Measurements from ENCODE around the gene LMX1B.

The LMX1B gene

DNA sequence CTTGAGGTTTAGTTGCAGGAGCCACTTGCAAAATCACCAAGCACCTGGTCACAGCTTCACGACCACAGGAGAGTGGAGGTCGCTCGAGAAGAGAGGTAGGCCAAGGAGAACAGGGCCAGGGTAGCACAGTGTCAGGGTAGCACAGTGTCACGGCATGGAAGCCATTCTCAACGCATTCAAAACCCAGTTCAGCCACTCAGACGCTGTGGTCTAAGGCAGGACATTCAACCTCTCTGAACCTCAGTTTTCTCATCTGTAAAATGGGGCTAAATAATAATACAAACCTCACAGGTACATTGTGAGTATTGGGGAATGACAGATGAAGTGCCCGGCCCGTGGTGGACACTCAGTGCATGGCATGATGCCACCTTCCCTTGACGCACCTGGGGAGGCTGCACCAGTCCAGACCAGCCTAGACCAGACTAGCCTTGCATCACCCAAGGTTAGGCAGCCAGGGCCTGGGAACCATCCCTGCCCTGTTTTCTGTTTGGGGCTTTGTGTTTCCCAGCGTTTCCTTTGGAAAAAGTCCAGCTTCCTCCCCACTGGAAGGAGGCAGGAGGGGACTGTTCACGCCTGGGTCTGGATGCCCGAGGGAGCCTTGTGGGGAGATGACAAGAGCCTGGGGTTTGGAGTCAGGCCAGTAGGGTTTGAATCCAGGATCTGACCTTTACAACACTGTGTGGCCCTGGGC lies 7.8 kb upstream of the LMX1B start:
- no peak for DNase-seq

DNA sequence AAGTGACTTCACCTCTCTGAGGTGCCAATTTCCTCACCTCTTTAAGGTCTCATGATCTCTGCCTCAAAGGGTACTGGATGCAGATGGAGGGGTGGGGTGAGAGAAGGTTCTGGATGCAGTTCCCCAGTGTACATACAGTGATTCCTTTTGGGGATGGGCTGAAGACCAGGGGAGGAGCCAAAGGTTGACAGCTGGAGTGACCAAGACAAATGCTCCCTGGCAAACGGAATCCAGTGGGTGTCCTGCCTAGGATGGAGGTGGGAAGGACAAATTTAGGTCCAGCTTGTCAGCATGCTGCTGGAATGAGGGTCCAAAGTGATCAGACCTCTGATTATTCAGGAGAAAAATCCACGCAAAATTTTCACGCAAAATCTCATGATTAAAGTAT lies 7.3 kb upstream of the LMX1B start:
- no peak for DNase-seq

DNA sequence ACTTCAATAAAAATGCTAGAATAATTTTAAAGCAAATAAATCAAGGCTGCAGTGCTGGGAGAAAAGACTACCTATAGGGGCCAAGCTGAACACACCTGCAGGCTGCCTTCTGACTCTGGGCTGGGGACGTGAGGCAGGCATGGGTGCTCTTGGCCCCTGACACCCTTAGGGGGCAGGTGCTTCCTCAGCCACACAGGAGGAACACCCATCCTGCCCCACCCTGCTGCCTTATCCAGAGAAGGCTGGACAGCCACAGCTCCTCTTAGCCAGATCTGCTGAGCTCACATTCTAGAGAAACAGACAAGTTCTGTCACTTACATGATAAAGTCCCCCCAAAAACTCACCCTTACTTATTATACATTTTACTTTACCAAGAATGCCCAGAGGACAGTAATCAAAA lies 6.6 kb upstream of the LMX1B start:
- no peak for DNase-seq

DNA sequence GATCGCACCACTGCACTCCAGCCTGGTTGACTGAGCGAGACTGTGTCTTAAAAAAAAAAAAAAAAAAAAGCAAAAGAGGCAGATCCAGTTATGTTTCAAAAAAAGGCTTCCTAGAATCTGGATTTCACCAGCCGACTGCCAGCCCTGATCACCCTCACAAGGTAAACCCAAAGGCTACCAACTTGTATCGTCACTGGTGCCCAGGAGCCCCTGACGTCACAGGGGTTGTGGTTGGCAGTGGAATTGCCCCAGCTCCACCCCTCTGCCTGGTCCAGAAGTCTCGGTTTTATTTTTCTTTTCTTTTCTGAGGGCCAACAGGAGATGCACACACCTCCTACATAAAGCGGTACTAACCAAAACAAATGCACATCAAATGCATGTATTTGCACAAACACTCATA lies 6.0 kb upstream of the LMX1B start:
- DNase-seq, result no peak

DNA sequence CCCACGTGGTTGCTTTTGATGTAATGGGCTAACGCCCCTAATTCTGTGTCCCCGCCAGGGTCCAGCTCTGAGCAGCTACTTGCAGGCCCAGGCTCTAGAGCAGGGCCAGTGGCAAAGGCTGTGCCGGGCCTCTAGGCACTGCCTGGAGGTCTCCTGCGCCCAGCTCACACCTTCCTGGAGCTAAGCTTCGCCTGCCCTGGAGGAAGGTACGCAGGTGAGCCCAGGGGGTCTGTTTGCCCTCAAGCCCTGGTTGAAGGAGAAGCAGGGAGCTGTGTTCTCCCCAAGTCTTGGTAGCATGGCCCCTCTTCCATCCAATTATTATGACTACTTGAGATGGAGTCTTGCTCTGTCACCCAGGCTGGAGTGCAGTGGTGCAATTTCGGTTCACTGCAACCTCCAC lies 5.2 kb upstream of the LMX1B start:
- DNase-seq, result no peak

DNA sequence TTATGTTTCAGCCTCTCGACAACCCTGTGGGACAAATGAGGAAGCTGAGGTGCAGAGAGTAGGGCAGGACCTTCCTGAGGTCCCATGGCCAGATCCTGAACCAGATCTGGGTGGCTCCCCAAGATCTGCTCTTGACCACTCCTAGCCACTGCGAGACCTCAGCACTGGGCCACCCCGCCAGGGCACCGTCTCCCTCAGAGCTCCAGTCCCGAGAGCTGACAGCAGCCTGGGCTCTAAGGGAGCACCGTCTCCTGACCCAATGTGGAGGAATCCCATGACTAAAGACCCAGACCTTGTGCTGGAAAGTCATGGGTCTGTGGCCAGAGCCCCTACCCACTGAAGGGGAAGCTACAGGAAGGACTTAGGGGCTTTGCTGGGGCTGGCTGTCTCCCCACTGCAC lies 4.5 kb upstream of the LMX1B start:
- DNase-seq, result no peak

DNA sequence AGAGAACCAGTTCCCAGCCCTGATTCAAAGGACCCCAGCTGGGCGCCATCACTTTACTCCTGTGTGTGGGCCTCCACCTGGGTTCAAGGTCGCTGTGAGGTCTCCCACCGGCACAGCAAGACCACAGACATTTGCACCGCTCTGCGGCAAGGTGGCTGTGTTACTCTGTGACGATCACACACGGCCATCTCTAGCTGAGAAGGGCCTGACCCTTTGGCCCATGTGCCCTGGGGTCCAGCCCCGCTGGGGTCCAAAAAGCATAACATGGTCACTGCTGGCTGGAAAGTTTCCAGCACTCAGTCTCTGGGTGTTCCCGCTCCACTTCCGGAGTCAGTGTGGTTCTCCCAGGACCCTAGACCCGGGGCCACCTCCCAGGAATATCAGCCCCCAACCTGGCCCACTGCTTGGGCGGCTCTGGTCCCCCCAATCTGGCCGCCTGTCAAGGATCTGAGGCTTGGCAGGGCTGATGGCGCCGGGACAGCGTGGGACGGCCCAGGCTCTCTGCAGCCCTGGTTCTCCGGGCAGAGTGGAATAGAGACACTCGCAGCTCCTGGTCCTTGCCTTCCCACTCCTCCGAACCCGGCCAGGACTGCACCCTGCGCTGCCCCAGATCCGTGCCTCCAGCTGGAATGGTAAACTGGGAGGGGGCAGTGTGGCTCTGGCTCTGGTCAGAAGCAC lies 3.9 kb upstream of the LMX1B start:
- DNase-seq, result no peak

DNA sequence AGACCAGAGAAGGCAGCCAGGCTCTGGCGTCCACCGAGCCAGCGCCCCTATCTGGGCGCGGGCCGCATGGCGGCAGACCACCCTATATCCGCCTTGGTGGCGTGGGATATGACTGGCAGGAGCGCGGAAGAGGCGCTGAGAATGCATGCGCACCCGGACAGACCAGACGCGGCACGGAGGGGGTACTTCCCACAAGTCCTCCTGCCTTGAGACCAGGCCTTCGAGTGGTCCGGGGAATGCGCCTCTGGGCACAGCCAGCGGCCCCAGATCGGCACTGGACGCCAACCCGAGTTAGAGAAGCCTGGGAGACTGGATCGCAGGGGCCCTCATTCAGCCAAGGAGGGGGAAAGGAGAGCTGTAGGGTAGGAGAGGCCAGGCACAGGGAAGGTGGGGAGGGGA lies 2.5 kb upstream of the LMX1B start:
- no peak for DNase-seq

DNA sequence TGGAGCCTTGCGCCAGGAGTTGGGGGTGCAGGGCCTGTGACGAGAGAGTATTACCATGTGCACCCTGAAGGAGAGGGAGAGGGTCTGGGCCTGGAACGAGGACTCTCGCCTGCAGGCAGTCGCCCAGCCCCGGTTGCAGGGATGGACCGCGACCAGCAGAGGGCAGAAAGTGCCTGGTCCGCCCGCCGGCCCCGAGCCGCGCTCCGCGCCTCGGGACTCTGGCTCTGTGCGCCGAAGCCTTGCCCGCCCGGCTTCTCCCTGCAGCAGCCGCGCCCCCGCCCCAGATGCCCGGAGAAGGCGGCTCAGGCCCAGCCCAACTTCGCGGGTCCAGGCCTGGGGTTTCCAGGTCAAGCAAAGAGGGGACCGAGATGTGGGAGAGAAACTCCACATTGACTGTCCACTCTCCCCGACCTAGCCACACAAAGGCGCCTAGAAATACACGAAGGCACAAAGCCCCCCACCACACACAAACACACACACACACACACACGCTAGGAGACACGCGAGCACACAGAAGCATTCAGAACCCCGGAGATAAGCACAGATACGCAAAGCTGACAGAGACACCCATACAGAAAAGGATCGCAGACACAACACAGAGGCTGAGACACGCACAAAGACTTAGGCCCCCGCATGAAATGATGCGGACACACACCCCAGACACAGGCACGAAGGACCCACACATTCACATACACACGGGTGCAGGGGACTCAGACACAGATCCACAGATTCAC lies 2.0 kb upstream of the LMX1B start:
- peak; percentile 34 for DNase-seq

DNA sequence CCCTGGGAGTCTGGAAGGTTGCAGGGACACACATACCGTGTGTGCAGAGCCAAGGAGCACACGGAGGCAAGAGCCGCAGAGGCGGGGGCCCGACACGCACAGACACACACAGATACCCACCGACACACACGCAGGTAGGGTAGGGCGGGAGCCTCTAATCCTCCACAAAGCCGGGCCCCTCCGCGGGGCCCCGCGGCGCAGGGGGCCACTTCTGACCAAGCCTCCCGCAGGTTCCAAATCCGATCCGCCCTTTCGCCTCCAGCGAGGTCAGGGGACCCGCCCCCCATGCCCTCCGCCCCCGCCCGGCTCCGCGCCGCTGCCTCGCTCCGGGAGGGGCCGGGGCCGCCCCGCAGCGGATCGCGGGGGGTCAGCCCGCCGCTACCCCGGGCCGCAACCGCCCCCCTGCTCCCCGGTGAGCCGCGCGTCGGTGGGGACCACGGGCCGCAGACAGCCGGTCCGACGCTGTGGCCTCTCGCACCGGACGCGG lies 1.4 kb upstream of the LMX1B start:
- no peak for DNase-seq

DNA sequence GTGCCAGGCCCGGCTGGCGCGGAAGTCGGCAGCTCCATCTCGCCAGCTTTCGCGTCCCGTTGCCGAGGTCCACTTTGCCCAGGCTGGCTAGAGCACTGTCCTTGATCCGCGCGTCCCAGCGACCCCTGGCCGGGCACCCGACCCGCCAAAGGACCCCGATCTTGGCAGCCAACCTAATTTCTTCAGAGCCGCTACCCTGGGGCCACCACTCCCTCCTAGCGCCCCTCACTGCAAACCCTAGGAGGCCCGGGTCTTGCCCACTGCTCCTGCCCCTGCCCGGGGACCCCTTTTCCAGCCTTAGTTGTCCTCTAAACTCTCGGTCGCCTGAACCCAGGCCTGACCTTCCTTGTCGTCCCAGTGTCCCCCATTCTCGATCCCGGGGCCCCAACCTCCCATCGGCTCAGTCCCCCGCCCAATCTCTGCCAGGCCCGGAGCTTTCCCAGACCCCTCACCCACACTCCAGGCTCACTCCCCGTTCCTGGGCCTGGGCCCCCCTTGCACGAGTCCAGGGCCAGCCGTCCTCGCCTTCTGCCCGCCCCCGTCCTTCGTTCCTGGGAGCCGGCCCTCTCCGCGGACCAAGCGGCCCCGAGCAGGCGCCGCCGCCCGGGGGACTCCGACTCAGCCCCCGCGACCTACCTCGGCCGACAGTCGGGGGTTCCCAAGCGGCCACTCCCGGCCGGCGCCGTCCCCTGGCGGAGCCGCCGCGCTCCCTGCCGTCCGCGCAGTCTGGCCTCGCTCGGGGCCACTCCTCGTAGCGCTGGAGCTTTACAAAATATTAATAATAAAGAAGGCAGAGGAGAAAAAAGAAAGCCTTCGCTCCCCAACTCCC lies 701 bp upstream of the LMX1B start:
- DNase-seq, result no peak

DNA sequence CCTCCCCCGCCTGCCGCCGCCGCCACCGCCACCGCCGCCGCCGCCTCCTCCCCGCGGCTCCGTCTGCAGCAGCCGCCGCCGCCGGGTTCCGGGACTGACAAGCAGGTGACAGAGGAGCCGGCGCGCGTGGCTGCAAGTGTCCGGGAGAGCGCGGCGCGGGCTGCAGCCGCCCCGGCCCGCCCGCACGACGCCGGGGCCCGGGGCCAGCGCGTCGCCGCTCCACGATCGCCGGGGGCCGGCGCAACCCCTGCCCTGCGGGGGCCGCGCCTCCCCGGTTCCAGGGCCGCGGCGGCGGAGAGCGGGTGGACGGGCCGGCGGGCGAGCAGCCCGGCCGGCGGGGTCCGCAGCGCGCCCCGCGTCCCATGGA lies 343 bp downstream of the LMX1B start:
- DNase-seq, result no peak

DNA sequence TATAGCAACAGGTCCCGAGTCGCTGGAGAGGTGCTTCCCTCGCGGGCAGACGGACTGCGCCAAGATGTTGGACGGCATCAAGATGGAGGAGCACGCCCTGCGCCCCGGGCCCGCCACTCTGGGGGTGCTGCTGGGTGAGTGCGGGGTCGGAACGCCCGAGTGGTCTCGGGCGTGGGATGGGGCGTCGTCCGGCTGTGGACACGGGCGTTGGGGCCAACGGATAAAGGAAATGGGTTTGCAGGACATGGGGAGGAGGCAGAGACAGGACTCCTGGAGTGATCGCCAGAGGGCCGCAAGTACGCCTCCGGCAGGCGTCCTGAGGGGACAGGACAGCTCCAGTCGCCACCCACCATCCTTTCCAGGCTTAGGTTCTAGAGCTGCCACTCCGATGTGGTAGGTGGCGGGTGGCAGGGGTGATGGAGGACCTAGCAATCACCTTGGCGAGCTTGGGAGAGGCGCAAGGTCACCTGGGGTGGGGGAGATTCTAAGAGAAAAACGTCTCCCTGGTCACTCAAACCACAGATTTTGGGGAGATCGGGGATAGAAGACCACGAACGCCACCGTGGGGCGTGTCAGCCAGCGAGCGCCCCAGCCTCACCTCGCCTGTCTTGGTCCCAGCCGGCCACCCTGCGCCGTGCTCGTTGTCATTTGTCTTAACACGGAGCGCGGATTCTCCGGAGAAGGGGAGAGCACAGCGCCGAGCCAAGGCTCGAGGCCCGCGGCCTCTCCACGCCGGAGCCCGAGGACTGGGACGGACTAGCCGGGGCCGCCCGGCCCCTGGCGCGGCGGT lies 922 bp downstream of the LMX1B start:
- DNase-seq, result no peak

DNA sequence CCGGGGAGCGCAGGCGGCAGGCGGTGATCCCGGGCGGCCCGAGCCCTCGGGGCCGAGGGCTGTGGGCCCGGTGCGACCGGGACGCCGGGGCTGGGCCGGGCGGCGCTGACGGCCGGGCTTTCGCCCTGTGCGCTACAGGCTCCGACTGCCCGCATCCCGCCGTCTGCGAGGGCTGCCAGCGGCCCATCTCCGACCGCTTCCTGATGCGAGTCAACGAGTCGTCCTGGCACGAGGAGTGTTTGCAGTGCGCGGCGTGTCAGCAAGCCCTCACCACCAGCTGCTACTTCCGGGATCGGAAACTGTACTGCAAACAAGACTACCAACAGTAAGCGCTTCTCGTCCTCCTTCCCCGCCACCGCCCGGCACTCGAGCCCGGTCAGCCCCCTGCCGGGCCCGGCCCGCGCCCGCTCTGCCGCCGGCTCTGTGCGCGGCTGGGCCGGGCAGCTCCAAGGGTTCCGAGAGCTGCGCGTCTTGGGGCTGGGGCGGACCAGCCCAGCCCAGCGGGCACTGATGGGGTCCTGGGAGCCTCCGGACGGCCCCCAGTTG lies 1.6 kb downstream of the LMX1B start:
- DNase-seq, result no peak

DNA sequence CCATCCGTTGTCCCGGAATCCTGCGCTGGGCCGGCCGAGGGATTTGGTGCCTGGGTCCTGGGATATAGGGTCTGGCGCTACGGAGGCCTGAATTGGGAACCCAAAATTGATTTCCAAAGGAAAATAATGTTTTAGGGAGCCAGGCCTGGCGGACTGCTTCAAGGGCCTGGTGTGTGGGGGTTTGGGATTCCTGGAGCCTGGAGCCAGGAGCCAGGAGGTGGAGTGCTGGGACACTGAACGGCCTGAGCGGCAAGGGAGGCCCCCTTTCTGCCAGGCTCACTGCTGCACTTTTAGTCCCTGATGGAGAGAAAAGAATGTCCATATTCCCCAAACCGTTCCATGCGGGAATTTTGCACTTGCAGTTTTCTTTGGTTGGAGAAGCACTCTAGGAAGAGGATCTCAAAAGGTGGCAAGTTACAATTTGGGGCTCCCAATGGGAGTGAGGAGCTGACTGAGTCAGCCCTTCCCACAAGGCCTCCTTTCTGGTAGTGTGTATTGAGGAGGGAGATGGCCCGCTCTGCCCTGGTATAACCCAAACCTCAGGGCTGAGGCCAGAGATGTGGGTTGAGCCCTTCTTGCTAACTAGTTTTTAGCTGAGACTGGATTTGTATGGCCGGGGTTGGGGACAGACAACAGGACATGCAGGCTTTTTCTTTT lies 2.2 kb downstream of the LMX1B start:
- no peak for DNase-seq

DNA sequence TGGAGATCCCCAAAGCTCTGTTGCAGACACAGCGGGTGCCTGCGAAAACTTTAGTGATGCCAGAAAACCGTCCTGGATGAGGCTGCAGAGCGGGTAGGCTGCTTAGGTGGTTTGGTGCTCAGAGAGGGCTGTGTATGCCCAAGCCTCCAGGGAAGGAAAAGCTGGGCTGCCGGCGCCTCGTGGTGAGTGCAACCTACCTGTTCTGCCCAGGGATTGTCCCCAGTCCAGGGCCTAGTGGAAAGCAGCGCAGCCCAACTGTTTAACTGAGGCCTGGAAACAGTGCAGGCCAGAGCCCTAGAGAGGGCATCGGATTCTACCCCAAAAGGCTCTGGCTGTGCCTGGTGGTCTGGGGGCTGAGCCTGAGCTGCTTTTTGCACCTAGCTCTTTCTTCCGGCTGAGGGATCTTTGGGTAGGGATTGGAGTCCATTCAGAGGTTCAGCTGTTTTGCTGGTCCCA lies 2.8 kb downstream of the LMX1B start:
- no peak for DNase-seq

DNA sequence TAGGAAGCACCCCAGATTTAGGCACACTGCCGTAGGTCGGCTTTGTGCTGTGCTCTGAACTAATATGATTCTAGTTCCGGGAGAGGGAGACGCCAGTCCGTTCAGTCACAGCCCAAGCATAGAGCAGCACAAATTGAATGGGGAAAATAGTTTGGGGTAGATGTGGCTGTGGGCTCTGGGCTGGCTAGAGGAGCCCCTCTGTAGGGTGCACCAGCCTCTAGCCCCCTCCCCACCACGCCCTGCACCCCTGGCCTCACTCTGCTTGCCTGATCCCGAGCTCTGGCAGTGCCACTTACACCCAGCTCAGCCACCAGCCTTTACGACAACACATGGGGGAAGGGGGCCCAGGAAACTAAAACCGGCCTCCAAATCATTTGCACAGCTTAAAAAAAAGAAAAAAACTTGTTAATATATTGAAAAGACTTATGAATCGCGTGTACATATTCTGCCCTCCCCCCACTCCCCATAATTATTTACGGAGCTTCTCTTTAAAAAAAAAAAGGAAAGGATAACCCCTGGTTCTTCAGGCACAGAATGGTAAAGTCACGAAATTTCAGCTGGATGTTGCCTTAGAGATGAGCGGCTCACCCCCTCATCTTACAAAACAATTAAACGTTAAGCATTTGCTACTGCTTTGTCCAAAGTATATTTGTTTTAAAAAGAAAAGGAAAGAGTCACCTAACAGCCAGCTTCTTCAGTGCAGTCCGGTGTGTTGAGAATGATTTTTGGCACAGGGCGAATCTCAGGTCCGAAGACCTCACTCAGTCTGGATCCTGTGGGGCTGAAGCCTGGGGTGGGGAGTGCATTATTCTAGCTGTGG lies 3.5 kb downstream of the LMX1B start:
- no peak for DNase-seq

DNA sequence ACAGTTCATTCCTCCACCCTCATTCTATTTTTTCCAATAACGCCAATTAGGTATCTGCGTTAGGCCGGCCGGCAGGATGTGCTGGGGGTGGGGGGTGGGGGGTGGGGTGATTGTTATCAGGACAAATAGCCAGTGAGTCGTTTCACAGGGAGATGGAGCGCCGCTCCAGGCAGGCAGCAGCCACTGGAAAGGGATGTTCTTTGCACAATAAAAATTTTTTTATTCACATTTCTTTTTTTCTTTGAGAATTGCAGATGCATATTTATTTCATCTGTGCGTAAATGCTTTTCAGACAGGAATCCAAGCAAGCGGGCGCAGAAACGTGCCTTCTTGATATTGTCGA lies 4.1 kb downstream of the LMX1B start:
- DNase-seq, result no peak

DNA sequence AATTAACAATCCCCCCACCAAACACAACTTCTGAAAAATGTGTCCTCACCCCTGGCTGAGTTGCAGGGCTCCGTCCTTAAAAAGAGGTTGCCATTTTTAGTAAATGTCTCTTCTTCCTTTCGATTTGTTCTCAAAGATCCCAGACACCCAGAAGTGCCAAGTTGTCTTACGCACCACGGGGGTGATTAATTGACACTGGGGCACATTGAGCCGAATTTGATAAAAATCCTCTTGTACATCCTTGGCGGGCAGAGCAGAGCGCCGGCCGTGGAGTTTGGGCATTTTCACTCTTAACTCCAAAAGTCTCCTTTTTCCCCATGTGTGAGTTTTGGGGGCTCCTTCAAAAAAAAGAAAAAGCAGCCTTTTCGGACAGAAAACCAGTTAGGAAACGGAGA lies 4.5 kb downstream of the LMX1B start:
- no peak for DNase-seq

DNA sequence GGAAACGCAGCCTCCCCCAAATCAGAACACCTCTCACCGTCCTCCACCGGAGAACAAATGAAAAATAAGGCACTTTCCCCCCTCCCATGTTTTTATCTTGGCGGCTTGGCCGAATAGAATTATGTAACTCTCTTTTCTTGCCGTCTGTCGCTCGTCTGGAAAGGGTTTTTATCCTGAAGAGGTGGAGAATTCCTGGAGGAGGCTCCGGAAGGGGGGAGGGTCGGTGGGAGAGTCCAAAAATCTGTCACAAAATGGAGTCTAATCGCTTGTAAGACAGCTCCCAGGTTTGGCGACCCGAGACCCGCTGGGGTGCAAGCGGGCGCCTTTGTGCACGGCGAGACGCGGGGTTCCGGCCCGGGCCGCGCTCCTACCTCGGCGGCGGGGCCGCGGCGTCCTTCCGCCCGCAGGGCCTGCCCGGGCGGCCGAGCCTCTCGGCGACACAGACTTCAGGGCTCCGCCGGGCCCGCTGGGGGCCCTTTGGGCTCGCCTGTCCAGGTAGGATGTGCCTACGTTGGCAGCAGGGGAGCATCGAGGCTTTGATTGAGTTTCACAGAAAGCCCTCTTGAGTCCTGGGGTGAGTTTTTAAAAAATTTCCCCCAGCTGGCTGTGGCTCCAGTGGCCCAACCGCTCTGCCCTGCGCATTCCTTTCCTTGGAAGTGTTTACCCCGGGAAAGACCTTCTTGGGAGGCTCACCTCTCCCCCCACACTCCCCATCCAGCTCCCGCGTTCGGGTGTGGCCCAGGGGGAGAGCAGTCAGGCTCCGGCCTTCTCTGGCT lies 5.0 kb downstream of the LMX1B start:
- DNase-seq, result no peak

Data from bone marrow (tissue), 2 donors.